SKM-1 (cell line): ENCODE data around the gene TPCN1.
A peak's percentile ranks its signal among the peaks of the same experiment; 100 is the strongest.
"Not testable (repeated sequence)": the region's sequence is repeated elsewhere in the genome, so short reads cannot be mapped to it uniquely, and the experiment has no call there.

Experiments used
- DNase-seq: peaks from one replicate; lab custom pipeline; 2025; ENCODE audit not compliant: unreplicated experiment; lab: John Stamatoyannopoulos, UW

TPCN1 gene

GRCh38 chr12:113196582-113196981, 24.7 kb upstream of the TPCN1 start:
- DNase-seq: no peak

- DNase-seq: peak; percentile 15
Measured at GRCh38 chr12:113196990-113197389, 24.3 kb upstream of the TPCN1 start.

- no peak for DNase-seq
Measured at GRCh38 chr12:113197518-113198077, 23.7 kb upstream of the TPCN1 start.

- no peak for DNase-seq
Measured at GRCh38 chr12:113198296-113198695, 23.0 kb upstream of the TPCN1 start.

GRCh38 chr12:113200021-113200797, 21.1 kb upstream of the TPCN1 start:
- DNase-seq: no peak

GRCh38 chr12:113201187-113202177, 19.8 kb upstream of the TPCN1 start:
- DNase-seq: no peak

- no peak for DNase-seq
Measured at GRCh38 chr12:113202300-113203075, 18.8 kb upstream of the TPCN1 start.

- no peak for DNase-seq
Measured at GRCh38 chr12:113203852-113204760, 17.2 kb upstream of the TPCN1 start.

- no peak for DNase-seq
Measured at GRCh38 chr12:113204804-113205203, 16.5 kb upstream of the TPCN1 start.

- not testable (repeated sequence) for DNase-seq
Measured at GRCh38 chr12:113206802-113207201, 14.5 kb upstream of the TPCN1 start.

GRCh38 chr12:113207613-113208040, 13.6 kb upstream of the TPCN1 start:
- DNase-seq: no peak

- peak; percentile 67 for DNase-seq
Measured at GRCh38 chr12:113208041-113208934, 13.0 kb upstream of the TPCN1 start.

- no peak for DNase-seq
Measured at GRCh38 chr12:113211160-113211559, 10.1 kb upstream of the TPCN1 start.

GRCh38 chr12:113214895-113215400, 6.3 kb upstream of the TPCN1 start:
- peak; percentile 59 for DNase-seq

- no peak for DNase-seq
Measured at GRCh38 chr12:113216027-113216426, 5.2 kb upstream of the TPCN1 start.

- no peak for DNase-seq
Measured at GRCh38 chr12:113220593-113221180, 577 bp upstream of the TPCN1 start.

- DNase-seq: no peak
Measured at GRCh38 chr12:113221997-113222729, 899 bp downstream of the TPCN1 start.
